CD4-positive, alpha-beta T cell treated with Interleukin-6 for 4 hours (primary cell): Measurements from ENCODE around the gene EMC1.
"Not testable (repeated sequence)": the region's sequence is repeated elsewhere in the genome, so short reads cannot be mapped to it uniquely, and the experiment has no call there.

Experiments used
- DNase-seq: peaks from one replicate; pipeline ENCODE4 v3.0.0-alpha.2; 2020; ENCODE audit warnings: mixed read lengths

EMC1 gene

DNA sequence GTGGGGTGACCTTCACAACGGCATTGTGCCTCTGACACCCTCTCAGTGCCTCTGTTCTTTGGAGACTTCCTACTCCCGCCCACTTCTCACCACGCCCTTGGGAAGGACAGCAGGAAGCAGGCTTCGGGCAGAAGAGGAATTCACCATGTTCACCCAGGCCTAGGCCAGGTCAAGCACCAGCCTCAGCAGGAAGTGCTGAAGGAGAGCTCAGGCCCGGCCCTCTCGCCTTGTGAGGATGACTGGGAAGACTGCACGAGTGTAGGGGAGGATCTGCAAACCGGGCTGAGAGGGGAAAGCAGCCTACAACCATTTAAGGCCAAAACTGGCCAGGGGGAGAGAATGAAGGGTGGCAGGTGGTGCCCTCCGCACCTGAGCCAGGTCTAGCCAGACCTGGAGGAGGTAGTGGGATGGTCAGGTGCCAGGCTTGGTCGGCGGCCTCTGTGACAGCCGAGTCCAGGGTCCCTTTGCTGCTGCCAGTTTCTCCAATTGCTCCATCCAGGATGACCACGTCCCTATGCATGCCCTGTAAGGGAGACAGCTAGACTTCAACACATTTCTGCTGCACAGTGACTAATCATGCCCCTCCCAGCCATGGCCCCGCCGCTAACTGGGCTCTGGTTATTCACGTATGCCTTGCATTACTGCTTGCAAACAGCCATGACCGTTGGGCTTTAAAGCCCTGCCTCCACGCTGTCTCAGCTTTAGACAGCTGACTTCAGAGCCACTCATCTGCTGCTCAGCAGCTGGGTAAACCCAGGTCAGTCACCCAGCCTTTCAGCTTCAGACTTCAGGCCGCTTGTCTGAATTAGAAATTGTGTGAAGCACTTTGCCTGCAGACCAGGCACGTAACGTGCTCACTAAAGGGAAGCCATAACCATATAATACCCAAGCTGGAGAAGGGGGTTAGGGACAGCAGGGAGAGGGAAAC is 9.2 kb upstream of the EMC1 start:
- no peak for DNase-seq

DNA sequence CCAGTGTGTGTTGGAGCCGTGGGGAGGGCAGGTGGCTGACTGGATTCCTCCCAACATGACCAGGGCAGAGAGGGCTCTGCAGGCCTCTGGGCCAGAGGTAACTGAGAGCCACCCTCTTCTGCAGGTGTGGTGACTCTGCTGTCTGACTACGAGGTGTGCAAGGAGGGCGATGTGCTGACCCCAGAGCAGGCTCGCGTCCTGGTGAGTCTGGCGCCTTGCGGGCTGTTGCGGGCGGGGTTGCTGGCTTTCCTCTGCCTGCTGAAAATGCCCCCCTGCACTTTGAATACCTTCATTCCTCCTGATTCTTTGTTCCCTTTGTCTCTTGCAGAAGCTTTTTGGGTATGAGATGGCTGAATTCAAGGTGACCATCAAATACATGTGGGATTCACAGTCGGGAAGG is 7.0 kb upstream of the EMC1 start:
- no peak for DNase-seq

DNA sequence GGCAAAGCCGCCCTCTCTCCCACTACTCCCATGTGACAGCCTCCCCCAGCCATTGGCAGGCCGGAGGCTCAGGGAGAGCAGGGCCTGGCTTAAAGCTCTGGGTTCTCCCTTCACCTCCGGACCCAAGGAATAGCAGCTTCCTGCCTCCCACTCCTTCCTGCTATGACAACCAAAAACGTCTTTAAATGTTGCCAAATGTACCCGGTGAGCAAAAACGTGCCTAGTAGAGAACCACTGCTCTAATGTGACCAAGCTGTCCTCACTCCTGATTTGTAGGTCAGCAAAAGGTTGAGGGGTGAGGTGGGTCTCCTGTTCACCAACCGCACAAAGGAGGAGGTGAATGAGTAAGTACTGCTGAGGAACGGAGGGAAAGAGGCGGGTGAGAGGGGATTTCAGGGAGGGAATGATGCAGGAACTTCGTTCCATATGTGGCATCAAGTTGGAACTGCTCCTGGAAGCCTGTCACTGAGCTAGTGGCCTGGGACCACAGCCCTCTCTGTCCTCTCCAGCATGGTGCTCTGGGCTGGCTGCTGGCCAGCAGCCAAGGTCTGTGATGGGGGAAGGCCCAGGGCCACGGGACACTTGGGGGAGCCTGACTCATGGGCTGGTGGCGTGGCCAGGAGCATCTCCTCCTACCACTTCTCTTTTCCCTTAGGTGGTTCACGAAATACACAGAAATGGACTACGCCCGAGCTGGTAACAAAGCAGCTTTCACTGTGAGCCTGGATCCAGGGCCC is 6.0 kb upstream of the EMC1 start:
- no peak for DNase-seq

DNA sequence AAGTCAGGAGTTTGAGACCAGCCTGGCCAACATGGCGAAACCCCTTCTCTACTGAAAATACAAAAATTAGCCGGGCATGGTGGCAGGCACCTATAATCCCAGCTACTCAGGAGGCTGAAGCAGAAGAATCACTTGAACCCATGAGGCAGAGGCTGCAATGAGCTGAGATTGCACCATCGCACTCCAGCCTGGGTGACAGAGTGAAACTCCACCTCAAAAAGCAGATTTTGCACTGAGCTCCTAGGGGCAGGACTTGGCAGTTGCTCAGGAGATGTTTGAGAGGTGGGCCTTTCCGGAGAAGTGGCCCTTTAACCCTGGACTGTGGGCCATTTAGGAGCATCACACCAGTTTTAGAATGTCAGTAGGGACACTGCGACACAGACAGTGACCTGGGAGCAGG is 5.0 kb upstream of the EMC1 start:
- not testable (repeated sequence) for DNase-seq

DNA sequence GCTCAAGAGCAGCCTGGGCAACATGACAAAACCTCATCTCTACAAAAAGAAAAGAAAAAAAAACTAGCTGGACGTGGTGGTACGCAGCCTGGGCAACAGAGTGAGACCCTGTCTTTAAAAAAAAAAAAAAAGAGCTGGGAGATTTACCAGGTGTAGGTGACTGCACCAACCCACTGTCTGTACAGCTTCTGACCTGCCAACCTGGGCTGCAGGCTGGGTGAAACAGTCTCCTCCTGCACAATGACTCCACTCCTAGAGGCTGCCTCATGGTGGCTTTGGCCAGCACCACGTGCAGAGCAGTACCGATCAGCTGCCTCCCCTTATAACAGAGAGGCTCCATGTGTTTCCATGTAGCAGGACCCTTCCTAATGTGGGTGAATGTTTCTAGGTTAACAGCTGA is 4.0 kb upstream of the EMC1 start:
- DNase-seq: no peak

DNA sequence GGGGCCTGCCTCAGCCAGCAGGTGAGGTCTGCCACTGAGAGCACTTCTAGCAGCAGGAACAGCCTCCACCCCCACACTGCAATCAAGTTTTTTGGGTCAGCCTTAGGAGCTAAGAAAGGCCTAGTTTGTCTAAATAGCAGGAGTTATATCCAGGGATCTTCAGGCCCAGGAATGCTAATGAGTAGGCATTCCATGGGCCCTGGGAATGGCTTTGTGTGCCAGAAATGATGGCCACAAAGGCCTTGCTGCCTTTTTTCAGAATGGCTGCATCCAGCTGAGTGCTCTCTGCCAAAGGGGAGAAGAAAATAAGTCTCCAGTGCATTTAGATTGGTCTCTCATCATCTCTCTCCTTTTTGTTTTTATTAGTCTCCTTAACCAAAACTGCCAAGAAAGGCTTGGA is 3.1 kb upstream of the EMC1 start:
- no peak for DNase-seq

DNA sequence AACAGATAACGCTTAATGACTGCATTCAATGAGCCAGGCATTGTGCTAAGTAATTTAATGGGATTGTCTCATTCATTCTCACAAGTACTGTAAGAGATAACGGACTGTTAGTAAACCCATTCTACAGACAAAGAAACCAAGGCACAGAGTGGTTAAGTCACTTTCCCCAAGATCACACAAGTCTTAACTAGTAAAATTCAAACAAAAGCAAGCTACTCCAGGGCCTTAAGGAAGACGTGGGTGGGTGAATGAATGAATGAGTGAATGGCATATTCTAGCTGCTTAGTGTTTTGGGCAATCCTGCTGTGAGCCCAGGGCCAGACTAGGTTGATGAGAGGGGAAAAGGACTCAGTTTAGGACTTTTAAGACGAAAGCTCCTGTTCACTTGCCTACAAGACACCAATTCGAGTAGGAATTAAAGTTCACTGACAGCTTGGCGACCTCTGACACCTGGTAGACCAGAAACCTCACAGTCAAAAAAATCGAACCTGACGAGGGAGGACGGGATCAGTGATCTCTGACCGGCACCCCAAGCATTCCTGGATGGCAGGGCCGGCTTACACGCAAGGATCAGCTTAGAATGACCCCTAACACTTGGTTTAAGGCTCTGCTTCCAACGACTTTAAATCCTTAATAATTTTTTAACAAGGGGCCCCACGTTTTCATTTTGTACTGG is 557 bp downstream of the EMC1 start:
- no peak for DNase-seq

DNA sequence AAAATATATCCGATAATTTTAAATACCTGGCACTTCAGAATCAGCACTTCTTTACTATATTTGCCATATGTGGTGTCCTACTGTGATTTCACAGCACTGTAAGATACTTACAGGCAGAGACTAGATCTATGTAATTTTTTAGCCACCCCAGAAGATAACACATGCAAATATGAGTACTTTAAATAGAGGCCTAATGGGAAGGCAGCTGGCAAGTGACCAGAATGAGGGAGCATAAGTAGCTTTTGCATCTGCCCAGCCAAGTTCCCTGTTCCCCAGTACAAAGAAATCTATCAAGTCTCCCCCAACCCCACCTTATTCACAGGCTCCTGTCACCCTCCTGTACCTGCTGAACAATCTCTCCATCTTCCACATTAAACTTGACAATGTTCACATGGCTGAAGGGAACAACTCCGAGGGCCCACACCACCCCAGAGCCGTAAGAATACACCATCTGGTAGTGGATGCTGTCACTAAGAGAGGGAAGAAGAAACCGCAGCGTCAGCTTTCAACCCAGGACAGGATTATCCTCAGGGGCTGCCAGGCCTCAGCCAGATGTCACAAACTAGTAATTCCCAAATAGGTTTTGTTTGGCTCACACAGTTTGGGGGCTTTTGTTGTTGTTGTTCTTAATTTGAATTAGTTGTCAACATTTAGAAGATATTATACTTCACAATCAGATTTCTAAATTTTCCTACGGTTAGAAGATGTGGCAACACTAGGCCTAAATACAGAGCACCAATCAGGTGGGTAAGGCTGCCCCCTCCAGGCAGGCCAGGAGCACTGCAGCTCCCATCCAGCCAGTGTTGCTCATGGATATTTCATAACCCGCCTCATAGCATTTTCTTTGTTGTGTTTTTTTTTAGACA is 10.4 kb downstream of the EMC1 start:
- peak; percentile 74 for DNase-seq

DNA sequence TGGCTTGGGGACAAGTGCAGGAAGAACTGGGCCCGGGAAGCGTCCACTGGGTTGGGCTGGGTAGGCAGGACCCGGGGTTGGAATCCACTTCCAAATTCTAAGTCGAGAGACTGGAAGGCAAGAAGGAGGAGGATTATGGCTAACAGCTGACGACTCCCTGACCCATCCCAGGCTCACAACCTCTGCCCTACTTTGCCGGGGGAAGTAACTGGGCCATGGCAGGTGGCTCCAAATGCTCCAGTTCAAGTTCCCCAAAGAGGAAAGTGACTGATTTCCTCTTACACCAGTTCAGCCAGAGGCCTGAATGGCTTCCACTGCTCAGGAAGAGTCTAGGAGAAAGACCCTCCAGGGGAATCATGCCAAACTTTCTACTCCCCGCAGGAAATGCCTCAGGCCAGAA is 11.4 kb downstream of the EMC1 start:
- DNase-seq: no peak

DNA sequence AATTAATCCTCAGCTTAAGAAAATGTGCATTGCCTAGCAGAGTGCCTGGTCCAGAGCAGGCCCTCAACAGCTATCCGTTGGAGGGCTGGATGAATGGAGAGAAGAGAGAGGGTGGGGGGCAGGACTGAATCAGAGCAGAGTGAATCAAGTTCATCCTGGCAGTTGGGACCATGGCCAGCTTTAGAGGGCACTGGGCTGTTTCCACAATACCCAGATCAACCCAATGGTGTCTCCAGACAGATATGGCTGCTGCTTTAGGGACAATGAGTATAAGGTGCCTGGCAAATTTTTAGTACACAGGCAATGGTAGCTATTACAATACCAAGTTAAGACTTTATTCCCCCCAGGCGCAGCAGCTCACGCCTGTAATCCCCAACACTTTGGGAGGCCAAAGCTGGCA is 17.1 kb downstream of the EMC1 start:
- DNase-seq: no peak

DNA sequence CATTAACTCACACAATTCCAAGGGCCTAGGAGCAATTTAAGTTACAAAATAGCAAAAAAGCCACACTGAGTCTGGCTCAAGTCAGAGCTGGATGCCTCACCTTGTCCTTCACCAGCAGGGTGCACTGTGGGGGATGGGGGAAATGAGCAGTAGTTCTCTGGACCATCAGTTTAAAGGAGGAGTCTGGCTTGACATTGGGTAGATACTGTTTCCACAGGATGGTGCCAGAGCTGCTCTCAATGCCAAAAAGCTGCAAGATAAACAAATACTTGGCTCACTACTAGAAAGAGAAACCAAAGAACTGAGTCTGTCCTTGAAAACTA is 18.8 kb downstream of the EMC1 start:
- no peak for DNase-seq

DNA sequence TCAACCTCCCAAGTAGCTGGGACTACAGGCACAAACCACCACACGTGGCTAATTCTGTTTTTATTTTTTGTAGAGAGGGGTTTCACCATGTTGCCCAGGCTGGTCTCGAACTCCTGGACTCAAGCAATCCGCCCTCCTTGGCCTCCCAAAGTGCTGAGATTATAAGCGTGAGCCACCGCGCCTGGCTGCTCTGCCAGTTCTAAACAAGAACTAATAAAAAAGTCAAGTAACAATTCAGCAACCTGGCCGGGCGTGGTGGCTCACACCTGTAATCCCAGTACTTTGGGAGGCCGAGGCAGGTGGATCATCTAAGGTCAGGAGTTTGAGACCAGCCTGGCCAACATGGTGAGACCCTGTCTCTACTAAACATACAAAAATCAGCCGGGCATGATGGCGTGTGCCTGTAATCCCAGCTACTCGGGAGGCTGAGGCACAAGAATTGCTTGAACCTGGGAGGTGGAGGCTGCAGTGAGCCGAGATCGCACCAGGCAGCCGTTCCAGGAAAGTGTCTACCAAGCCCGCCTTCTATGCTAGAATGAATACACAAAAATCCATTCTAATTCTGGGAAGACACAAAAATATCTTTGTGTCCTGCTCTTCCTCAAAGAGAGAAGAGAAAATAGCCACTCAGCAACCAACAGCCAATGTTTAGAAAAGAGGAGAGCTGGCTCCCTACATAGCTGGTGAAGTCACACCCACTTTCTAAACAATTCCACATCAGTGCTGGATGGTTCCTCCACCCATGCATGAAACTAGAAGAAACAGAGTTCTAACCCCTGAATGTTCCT is 19.4 kb downstream of the EMC1 start:
- DNase-seq: not testable (repeated sequence)

DNA sequence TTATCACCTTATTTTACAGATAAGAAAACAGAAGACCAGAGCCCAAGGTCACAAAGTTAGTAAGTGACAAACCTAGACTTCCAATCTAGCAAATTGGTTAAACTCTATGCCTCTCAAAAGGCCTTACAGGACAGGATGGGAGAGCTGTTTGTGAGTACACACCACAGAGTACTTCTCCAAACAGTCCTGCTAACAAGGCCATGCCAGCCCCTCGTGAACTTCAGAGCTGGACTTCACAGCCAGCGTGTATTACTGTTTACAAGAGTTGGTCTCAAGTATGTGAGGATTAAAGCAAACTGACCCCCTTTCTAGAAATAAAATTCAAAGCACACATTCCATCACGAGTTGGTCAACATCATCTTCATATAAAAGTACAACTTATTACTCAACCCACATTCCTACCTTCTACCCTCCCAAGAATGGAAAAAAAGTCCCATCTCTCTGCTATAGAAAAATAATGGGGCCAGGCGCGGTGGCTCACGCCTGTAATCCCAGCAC is 21.4 kb downstream of the EMC1 start:
- no peak for DNase-seq

DNA sequence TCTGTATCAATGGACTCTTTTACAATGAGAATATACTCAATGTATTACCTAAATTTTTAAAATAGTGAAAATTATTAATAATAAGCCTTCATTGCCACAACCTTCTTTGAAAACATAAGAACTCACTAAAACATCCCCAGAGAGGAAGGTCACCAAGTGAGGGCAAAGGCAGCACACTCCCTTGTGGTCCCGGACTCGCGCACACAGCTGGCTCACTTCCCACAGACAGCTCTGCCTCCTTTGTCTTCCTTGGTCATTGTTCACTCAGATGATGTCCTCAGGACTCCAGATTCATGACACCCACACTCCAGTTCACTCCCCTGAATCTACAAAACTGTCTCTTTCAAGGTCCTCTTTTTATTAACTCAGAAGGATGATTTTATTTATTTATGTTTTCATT is 22.1 kb downstream of the EMC1 start:
- DNase-seq: no peak

DNA sequence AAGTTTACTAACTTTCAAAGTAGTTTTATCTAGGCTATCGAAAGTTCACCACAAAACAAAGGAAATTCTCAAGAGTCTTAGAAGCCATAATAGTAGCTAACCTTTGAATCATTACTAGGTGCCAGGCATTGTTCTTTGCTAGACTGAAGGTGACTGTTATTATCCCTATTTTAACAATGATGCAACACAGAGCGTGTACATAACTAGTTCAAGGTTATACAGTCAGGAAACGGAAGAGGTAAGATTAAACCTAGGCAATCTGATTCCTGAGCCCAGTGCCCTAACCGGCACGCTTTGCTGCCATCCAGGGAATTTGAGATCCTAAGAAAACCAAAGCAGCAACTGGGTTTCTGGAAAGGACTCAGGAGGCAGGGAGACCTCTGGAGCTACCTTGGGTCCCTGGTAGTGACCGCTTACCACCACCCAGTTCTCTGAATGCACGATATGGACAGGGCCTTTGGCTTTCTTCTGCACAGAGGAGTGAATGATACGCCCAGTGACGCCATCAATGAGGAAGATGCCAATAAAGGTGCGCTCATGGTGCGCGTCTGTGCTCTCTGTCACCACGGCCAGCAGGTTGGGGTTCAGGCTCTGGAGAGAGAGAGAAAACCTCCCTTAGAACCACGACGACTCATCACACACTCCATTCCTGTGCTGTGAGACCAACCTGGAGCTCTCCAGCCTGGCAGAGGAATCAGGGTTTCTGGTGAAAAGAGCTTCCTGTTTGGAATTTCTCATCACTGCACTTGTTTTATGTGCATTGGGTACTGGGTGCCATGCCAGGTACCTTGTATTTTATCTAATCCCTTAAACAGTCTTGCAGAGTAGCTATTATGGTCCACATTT is 28.1 kb downstream of the EMC1 start:
- DNase-seq: no peak

DNA sequence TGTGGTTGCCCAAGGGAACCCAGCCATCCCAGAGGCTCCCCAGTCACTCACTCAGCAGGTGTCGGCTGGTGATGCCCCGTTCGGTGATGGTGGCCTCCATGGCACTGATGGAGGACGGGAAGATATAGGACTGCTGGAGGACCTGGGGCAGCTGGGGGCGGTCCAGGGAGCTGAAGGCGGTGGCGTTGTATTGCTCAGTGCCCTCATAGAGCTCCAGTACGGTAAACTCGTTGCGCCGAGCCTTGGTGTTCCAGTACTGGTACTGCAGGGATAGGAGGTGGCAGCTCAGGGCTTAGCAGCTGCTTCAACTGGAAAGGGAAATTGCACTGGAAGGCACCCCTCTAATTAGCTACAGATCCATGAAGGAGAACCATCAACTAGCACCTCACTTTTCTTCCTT is 28.8 kb downstream of the EMC1 start:
- DNase-seq: no peak

DNA sequence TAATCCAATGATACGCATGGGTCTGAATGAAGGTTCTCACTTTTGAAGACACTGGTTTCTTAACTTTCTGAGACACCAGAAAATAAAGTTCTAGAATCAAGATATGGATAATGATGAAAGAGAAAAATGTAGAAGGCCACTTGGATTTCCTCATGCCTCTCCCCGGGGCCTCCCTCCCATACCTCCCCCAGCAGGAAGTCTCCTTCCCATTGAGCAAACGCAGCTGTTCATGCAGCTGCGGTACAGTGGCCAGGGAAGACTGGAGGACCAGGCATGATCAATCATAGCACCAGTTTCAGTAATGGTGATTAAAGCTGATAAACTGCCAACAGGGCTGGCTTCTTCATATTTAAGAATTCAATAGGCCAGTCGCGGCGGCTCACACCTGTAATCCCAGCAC is 30.3 kb downstream of the EMC1 start:
- no peak for DNase-seq

DNA sequence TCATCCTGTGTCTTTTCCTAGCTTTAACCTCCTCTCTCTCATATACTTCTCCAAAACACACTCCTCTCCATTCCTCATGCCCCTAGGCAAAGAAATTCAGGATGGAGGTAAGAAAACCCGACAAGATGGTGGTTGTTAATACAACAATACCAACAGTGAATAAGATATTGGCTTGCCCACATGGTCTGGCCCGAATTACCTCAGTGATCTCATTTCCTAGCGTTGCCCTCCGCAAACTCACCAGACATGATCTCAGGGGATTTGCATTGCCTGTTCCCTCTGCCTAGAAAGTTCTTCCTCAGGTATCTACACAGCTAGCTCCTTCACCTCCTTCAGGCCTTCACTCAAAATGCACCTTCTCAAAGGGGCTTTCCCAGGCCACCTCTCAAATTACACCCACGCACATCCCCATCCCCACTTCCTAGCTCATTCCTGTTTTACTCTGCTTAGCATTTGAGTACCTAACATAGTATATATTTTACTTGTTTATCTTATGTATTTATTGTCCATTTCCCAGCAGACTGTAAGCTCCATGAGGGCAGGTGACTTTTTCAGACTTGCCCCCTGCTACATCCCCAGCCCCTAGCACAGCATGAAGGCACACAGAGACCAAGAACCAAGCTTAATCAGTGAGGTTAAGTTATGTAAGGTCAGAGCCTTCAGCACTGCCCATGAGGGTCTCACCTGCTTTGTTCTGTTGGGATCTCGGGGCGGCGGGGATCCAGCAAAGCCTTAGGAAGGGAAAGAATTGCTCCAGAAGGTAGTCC is 31.1 kb downstream of the EMC1 start:
- no peak for DNase-seq

DNA sequence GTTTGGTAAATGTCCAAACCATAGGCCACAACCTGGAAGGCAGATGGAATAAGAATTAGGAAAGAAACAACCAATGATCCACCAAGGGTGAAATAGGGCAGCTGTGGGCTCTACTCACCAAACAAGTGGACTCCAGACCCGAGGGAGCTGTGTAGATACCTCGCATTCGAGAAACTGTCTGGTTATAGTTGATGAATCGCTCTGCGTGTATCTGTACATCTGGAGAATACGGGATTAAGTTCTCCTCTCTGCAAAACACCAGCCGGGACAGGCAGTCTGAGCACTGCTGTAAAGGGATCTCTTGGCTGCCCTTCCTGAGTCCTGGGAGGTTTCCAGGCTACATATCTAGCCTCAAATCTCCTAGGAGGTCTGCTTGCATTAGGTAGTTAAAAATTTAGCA is 31.9 kb downstream of the EMC1 start:
- no peak for DNase-seq

DNA sequence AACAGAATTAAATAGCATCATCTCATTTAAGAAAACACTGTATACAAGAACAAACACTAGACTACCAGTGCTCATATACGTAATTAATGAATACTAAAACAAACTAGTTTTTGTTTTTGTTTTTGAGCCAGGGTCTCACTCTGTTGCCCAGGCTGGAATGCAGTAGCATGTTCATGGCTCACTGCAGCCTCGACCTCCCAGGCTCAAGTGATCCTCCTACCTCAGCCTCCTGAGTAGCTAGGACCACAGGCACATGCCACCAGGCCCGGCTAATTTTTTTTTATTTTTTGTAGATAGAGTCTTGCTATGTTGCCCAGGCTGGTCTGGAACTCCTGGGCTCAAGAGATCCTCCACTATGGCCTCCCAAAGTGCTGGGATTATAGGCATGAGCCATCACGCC is 34.7 kb downstream of the EMC1 start:
- DNase-seq: not testable (repeated sequence)
